Measurements from ENCODE around the gene KANSL1. TPM values are rescaled to one million over a fixed set of nuclear protein-coding genes. Genes with fewer than 3 reads are reported as not detected.
"Not testable (repeated sequence)": the region's sequence is repeated elsewhere in the genome, so short reads cannot be mapped to it uniquely, and the experiment has no call there.

Gene KANSL1
- total and polyA plus RNA-seq, 4 donors: 16.2 to 189 (median 47.4) TPM

DNA sequence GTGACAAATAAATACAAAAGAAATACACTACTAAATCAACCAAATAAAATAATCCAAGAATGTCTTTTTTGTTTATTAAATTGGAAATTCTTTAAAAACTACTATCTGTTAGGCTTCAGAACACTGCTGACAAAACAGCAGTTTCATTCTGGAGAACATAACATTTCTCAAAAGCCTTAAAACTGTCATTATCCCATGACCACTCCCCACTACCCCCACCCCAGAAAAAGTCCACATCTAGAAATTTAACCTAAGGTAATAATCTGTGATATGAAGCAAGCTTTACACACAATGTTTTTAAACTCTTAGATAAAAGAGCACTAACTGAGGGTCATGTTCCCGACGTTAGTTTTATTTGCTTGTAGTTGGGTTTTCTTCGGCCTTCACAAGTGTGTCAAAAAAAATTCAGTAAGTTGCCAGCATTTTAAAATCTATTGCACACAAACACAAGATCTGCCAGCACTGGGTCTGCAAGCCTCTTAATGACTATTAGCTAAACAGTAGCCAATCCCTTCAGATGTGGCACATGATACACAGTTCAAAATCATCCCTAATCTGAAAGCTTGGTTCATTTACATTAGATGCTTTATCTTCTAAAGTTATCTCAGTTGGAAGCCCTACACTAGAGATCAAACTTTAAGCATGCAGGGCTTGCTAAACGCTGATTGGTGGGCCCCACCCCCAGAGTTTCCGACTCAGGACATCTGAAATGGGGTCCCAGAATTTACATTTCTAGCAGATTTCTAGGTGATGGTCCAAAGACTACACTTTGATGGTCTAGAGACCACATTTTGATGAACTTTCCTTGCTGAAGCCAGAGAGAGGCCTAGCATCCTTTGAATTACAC is 75.2 kb downstream of the KANSL1 start:
- Histone ChIP-seq H3K4me3 (no peak overlapping the region), H3K9me3 (ENCODE audit: control insufficient read depth in 4 of 4, insufficient read depth in 3 of 4, low read length in 3 of 4) (no peaks in the 10 kb centered on the region), H3K27ac (ENCODE audit: low read depth in 1 of 2, low read length in 1 of 2) (no peak overlapping the region), H3K27me3 (ENCODE audit: control insufficient read depth in 3 of 3, insufficient read depth in 3 of 3, low read length in 2 of 3) (no peaks in the 10 kb centered on the region), H3K4me1 (ENCODE audit: control insufficient read depth in 5 of 5, insufficient read depth in 5 of 5, low read length in 5 of 5) (peaks cover 1 to 45% (median 31%) of the 10 kb centered on the region in 5 donors), H3K9ac (ENCODE audit: insufficient read depth in 1 of 2, low read length in 2 of 2) (no peak overlapping the region), H3K36me3 (ENCODE audit: control insufficient read depth in 4 of 4, insufficient read depth in 4 of 4, low read length in 4 of 4) (peaks cover 0 to 3% (median 0%) of the 10 kb centered on the region in 4 donors)
- 47 to 60% methylated on average over 5 of the region's 5 CpGs for WGBS, 2 donors
- TF ChIP-seq, protein P1, sequence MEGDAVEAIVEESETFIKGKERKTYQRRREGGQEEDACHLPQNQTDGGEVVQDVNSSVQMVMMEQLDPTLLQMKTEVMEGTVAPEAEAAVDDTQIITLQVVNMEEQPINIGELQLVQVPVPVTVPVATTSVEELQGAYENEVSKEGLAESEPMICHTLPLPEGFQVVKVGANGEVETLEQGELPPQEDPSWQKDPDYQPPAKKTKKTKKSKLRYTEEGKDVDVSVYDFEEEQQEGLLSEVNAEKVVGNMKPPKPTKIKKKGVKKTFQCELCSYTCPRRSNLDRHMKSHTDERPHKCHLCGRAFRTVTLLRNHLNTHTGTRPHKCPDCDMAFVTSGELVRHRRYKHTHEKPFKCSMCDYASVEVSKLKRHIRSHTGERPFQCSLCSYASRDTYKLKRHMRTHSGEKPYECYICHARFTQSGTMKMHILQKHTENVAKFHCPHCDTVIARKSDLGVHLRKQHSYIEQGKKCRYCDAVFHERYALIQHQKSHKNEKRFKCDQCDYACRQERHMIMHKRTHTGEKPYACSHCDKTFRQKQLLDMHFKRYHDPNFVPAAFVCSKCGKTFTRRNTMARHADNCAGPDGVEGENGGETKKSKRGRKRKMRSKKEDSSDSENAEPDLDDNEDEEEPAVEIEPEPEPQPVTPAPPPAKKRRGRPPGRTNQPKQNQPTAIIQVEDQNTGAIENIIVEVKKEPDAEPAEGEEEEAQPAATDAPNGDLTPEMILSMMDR (IDR thresholded peaks at IDR 0.05; ENCODE audit: control extremely low read depth, extremely low read depth): no peak
- DNase-seq: peak in 2 of 3 donors; percentile 39 to 41
- ATAC-seq (ENCODE audit: insufficient read depth, low FRiP score): no peak

DNA sequence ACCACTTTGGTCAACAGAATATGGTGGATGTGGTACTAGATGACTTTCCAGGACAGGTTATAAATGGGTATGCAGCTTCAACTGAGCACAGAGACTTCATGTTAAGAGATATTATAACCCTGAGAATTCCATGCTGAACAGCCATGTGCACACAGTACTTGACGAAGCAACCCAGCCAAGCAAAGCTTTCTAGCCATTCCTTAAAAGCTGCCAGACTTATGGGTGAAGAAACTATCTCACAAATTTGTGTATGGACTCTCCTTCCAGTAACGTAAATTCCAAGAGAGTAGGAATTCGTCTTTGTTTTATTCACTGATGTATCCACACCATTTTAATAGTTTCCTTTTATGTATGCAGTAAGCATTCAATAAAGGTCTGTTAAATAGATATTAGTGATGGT is 76.1 kb downstream of the KANSL1 start:
- no peak for DNase-seq
- no peaks in the 10 kb centered on the region for H3K9me3 ChIP-seq (ENCODE audit: control insufficient read depth in 4 of 4, insufficient read depth in 3 of 4, low read length in 3 of 4)
- 80 to 88% methylated on average over 3 of the region's 3 CpGs for WGBS, 2 donors
- no peaks in the 10 kb centered on the region for H3K27me3 ChIP-seq (ENCODE audit: control insufficient read depth in 3 of 3, insufficient read depth in 3 of 3, low read length in 2 of 3)
- TF ChIP-seq, protein P1 (IDR thresholded peaks at IDR 0.05; ENCODE audit: control extremely low read depth, extremely low read depth): no peak
- H3K4me1 ChIP-seq (ENCODE audit: control insufficient read depth in 5 of 5, insufficient read depth in 5 of 5, low read length in 5 of 5): peaks cover 1 to 36% (median 29%) of the 10 kb centered on the region in 5 donors
- no peak overlapping the region for H3K4me3 ChIP-seq
- ATAC-seq (ENCODE audit: insufficient read depth, low FRiP score): no peak
- peaks cover 0 to 3% (median 0%) of the 10 kb centered on the region in 4 donors for H3K36me3 ChIP-seq (ENCODE audit: control insufficient read depth in 4 of 4, insufficient read depth in 4 of 4, low read length in 4 of 4)
- no peak overlapping the region for H3K27ac ChIP-seq (ENCODE audit: low read depth in 1 of 2, low read length in 1 of 2)
- H3K9ac ChIP-seq (ENCODE audit: insufficient read depth in 1 of 2, low read length in 2 of 2): no peak overlapping the region

GRCh38 chr17:46115699-46116098 is 77.5 kb downstream of the KANSL1 start:
- Histone ChIP-seq H3K4me1 (ENCODE audit: control insufficient read depth in 5 of 5, insufficient read depth in 5 of 5, low read length in 5 of 5) (peaks cover 2 to 27% (median 19%) of the 10 kb centered on the region in 5 donors), H3K27ac (ENCODE audit: low read depth in 1 of 2, low read length in 1 of 2) (no peak overlapping the region), H3K4me3 (no peak overlapping the region), H3K9ac (ENCODE audit: insufficient read depth in 1 of 2, low read length in 2 of 2) (no peak overlapping the region), H3K27me3 (ENCODE audit: control insufficient read depth in 3 of 3, insufficient read depth in 3 of 3, low read length in 2 of 3) (no peaks in the 10 kb centered on the region), H3K9me3 (ENCODE audit: control insufficient read depth in 4 of 4, insufficient read depth in 3 of 4, low read length in 3 of 4) (no peaks in the 10 kb centered on the region), H3K36me3 (ENCODE audit: control insufficient read depth in 4 of 4, insufficient read depth in 4 of 4, low read length in 4 of 4) (peaks cover 0 to 3% (median 0%) of the 10 kb centered on the region in 4 donors)
- no peak for DNase-seq
- ATAC-seq (ENCODE audit: insufficient read depth, low FRiP score): no peak
- 76 to 80% methylated on average over 6 of the region's 6 CpGs for WGBS, 2 donors
- TF ChIP-seq, protein P1 (IDR thresholded peaks at IDR 0.05; ENCODE audit: control extremely low read depth, extremely low read depth): no peak

GRCh38 chr17:46111236-46111635 is 82.0 kb downstream of the KANSL1 start:
- not testable (repeated sequence) for H3K9me3 ChIP-seq (ENCODE audit: control insufficient read depth in 4 of 4, insufficient read depth in 3 of 4, low read length in 3 of 4); H3K27me3 ChIP-seq (ENCODE audit: control insufficient read depth in 3 of 3, insufficient read depth in 3 of 3, low read length in 2 of 3); H3K4me3 ChIP-seq; DNase-seq; ATAC-seq (ENCODE audit: insufficient read depth, low FRiP score); H3K36me3 ChIP-seq (ENCODE audit: control insufficient read depth in 4 of 4, insufficient read depth in 4 of 4, low read length in 4 of 4); H3K27ac ChIP-seq (ENCODE audit: low read depth in 1 of 2, low read length in 1 of 2); H3K9ac ChIP-seq (ENCODE audit: insufficient read depth in 1 of 2, low read length in 2 of 2)
- peaks cover 7 to 39% (median 14%) of the 10 kb centered on the region in 5 donors for H3K4me1 ChIP-seq (ENCODE audit: control insufficient read depth in 5 of 5, insufficient read depth in 5 of 5, low read length in 5 of 5)
- 97 to 99% methylated on average over 11 of the region's 11 CpGs for WGBS, 2 donors
